K562 (cell line): ENCODE measurements around the gene PPOX. TPM values are rescaled to one million over a fixed set of nuclear protein-coding genes. Genes with fewer than 3 reads are reported as not detected.

ENCODE experiments used
- CREB1 ChIP-seq, 2 experiments: sonication (generic) in 1 of 2; formaldehyde crosslinking in 1 of 2; IDR thresholded peaks; 2 replicates each; pipeline versions ENCODE4 v1.6.1 to v1.8.0; 2012 to 2022; ENCODE audit warnings: inconsistent platforms in 1 of 2, mild to moderate bottlenecking in 1 of 2, missing genetic modification reagents in 1 of 2, moderate library complexity in 1 of 2
- DMBX1 ChIP-seq: fragments of 250-450 bp; sonication (Bioruptor Pico); IDR thresholded peaks from 2 replicates; pipeline ENCODE4 v1.8.0; 2022; ENCODE audit warnings: inconsistent platforms, mild to moderate bottlenecking, moderate library complexity, borderline replicate concordance
- ELK1 ChIP-seq: sonication (generic); formaldehyde crosslinking; IDR thresholded peaks from 2 replicates; pipeline ENCODE4 v1.8.1; 2022; ENCODE audit warnings: missing genetic modification reagents
- IRF9 ChIP-seq: fragments of 450-650 bp; IDR thresholded peaks from 2 replicates; pipeline ENCODE4 v1.6.1; 2016; ENCODE audit warnings: missing biosample characterization, missing genetic modification characterization
- JUN ChIP-seq, 2 experiments: sonication (generic) in 1 of 2; formaldehyde crosslinking in 1 of 2; IDR thresholded peaks; 2 replicates each; pipeline versions ENCODE4 v1.6.1 to v1.8.0; 2012 to 2022; ENCODE audit warnings: borderline replicate concordance in 2 of 2, mild to moderate bottlenecking in 2 of 2, improper control_type of control experiment in 1 of 2, low read depth in 1 of 2, low read length in 1 of 2, missing genetic modification reagents in 1 of 2
- KLF10 ChIP-seq: fragments of 250-450 bp; sonication (Bioruptor Pico); IDR thresholded peaks from 2 replicates; pipeline ENCODE4 v1.6.1; 2021; ENCODE audit warnings: matching md5 sums
- L3MBTL2 ChIP-seq: fragments of 450-650 bp; IDR thresholded peaks from 2 replicates; pipeline ENCODE4 v1.6.1; 2016; ENCODE audit warnings: mild to moderate bottlenecking, moderate library complexity
- MED1 ChIP-seq: sonication (generic); formaldehyde crosslinking; IDR thresholded peaks from 2 replicates; pipeline ENCODE4 v1.8.1; 2023; ENCODE audit warnings: missing genetic modification reagents, borderline replicate concordance
- PRPF4 ChIP-seq: fragments of 200-400 bp; formaldehyde crosslinking; IDR thresholded peaks from one replicate; pipeline ENCODE4 v1.6.1; 2017; ENCODE audit warnings: low read length, low read depth, mild to moderate bottlenecking; ENCODE audit not compliant: insufficient read depth, poor library complexity, severe bottlenecking
- RBM15 ChIP-seq: fragments of 200-400 bp; formaldehyde crosslinking; IDR thresholded peaks from 2 replicates; pipeline ENCODE4 v1.6.1; 2018; ENCODE audit warnings: mild to moderate bottlenecking, low read length, moderate library complexity; ENCODE audit not compliant: insufficient read depth
- RBM34 ChIP-seq: fragments of 200-400 bp; formaldehyde crosslinking; IDR thresholded peaks from 2 replicates; pipeline ENCODE4 v1.6.1; 2018; ENCODE audit warnings: low read length, borderline replicate concordance; ENCODE audit not compliant: insufficient read depth
- SIN3B ChIP-seq: fragments of 450-650 bp; IDR thresholded peaks from 2 replicates; pipeline ENCODE4 v1.6.1; 2017; ENCODE audit warnings: low read depth, mild to moderate bottlenecking, moderate library complexity
- SP1 ChIP-seq: sonication (generic); formaldehyde crosslinking; IDR thresholded peaks from 2 replicates; pipeline ENCODE4 v1.8.1; 2022; ENCODE audit warnings: mild to moderate bottlenecking, missing genetic modification reagents
- SREBF1 ChIP-seq: fragments of 150-350 bp; IDR thresholded peaks from 2 replicates; pipeline ENCODE4 v1.6.1; 2014; ENCODE audit warnings: antibody characterized with exemption, low read depth, low read length, borderline replicate concordance
- TCFL5 ChIP-seq: fragments of 250-450 bp; sonication (Bioruptor Pico); conservative IDR thresholded peaks from 2 replicates; pipeline ENCODE4 v1.6.1; 2021; ENCODE audit warnings: mild to moderate bottlenecking, moderate library complexity, matching md5 sums
- THAP12 ChIP-seq: fragments of 250-450 bp; sonication (Bioruptor Pico); IDR thresholded peaks from 2 replicates; pipeline ENCODE4 v1.9.0; 2021; ENCODE audit warnings: mild to moderate bottlenecking, inconsistent platforms
- TSC22D4 ChIP-seq: fragments of 450-650 bp; IDR thresholded peaks from 2 replicates; pipeline ENCODE4 v1.6.1; 2016; ENCODE audit warnings: missing genetic modification characterization, missing biosample characterization, control low read depth
- ZBTB43 ChIP-seq: sonication (generic); formaldehyde crosslinking; IDR thresholded peaks from 2 replicates; pipeline ENCODE4 v1.8.0; 2023; ENCODE audit warnings: mild to moderate bottlenecking, missing genetic modification reagents
- ZNF133 ChIP-seq: fragments of 250-450 bp; sonication (Bioruptor Pico); IDR thresholded peaks from 2 replicates; pipeline ENCODE4 v1.4.0; 2020; ENCODE audit warnings: mild to moderate bottlenecking
- ZNF165 ChIP-seq: fragments of 250-450 bp; sonication (Bioruptor Pico); IDR thresholded peaks from 2 replicates; pipeline ENCODE4 v1.4.0; 2020; ENCODE audit warnings: borderline replicate concordance
- ZNF780A ChIP-seq: fragments of 250-450 bp; sonication (Bioruptor Pico); IDR thresholded peaks from 2 replicates; pipeline ENCODE4 v1.5.0; 2021; ENCODE audit warnings: mild to moderate bottlenecking
- ZSCAN32 ChIP-seq: fragments of 450-650 bp; formaldehyde crosslinking; IDR thresholded peaks from 2 replicates; pipeline ENCODE4 v1.4.0; 2020; ENCODE audit warnings: mild to moderate bottlenecking, moderate library complexity
- polyA plus RNA-seq, 8 experiments: library from polyadenylated mRNA; depleted of rRNA in 4 of 8; stranded (reverse) in 5 of 8; unstranded in 3 of 8; fragments of >200 nt; fragmentation: Nextera tagmentation in 2 of 8; fragmentation: Illumina TruSeq in 1 of 8; extraction: Ambion mirVana in 2 of 8; extraction: Trizol in 1 of 8; gene quantifications; 2 replicates each; pipeline versions ENCODE4 v1.2.1 to v1.2.3, GENCODE V29; 2011 to 2014; ENCODE audit warnings: inconsistent platforms in 1 of 8, missing spikeins in 1 of 8
- total RNA-seq, 7 experiments: library from RNA; depleted of rRNA in 6 of 7; stranded (reverse); fragments of >200 nt in 6 of 7; fragmentation: Illumina TruSeq in 2 of 7; extraction: Trizol in 2 of 7; gene quantifications; 2 replicates each; pipeline versions ENCODE4 v1.2.1 to v1.2.3, GENCODE V29; 2011 to 2021; ENCODE audit warnings: low replicate concordance in 1 of 7

Gene PPOX
- total and polyA plus RNA-seq, 9 of the 15 experiments (the other 6 are each of a cell fraction or from before 2014, with no cell fraction given), result 17.0 to 57.1 (median 38.9) TPM

- TF ChIP-seq L3MBTL2 (peak; percentile 98), MED1 (no peak), IRF9 (tag) (no peak), ZSCAN32 (CRISPR knock-in tag) (no peak), CREB1 (IDR thresholded peaks at IDR 0.05) (peak; percentile 76), CREB1 (CRISPR knock-in tag; IDR thresholded peaks at IDR 0.05) (peak; percentile 90), RBM34 (no peak), SIN3B (no peak), PRPF4 (no peak), ZBTB43 (CRISPR knock-in tag) (no peak), TCFL5 (CRISPR knock-in tag) (no peak), SP1 (CRISPR knock-in tag) (peak; percentile 97), ZNF780A (no peak), ZNF133 (CRISPR knock-in tag) (no peak), DMBX1 (CRISPR knock-in tag) (no peak), TSC22D4 (tag) (no peak), THAP12 (no peak), JUN (IDR thresholded peaks at IDR 0.05; ENCODE audit: borderline replicate concordance, low read depth, low read length) (0 out of 2 replicates have a peak, but pooled peaks have one; percentile 5), JUN (CRISPR knock-in tag; IDR thresholded peaks at IDR 0.05; ENCODE audit: borderline replicate concordance) (no peak), ELK1 (CRISPR knock-in tag) (no peak), ZNF165 (CRISPR knock-in tag) (no peak), RBM15 (no peak), SREBF1 (no peak), KLF10 (CRISPR knock-in tag) (no peak)
These were observed 11.1 kb downstream of the PPOX start, which contains the start of gene B4GALT3 (continued) for GRCh38 chr1:161177112-161177935.
